GM23338 (cell line): Measurements from ENCODE around the gene CRACR2A. TPM values are rescaled to one million over a fixed set of nuclear protein-coding genes. Genes with fewer than 3 reads are reported as not detected.

Source experiments
- ATAC-seq: fragments of 200-7000 bp; cut with Tn5 transposase; 3 replicates; pipeline ENCODE4 v1.9.1; 2020
- DNase-seq: peaks from one replicate; pipeline ENCODE4 v3.0.0-alpha.2; 2015; ENCODE audit warnings: low spot score
- H2AFZ ChIP-seq: fragments of 200-600 bp; sonication (generic); 2 replicates; pipeline ENCODE4 v1.8.0; 2016; ENCODE audit warnings: antibody characterized with exemption, mild to moderate bottlenecking, moderate library complexity
- H3F3A ChIP-seq: fragments of 200-600 bp; sonication (generic); replicated peaks from 2 replicates; pipeline ENCODE4 v1.8.0; 2017; ENCODE audit warnings: antibody characterized with exemption, mixed run types, low read depth
- H3K27ac ChIP-seq: fragments of 200-600 bp; sonication (generic); 2 replicates; pipeline ENCODE4 v1.6.1; 2016; ENCODE audit warnings: low read depth
- H3K27me3 ChIP-seq: fragments of 200-600 bp; sonication (generic); 2 replicates; pipeline ENCODE4 v1.8.0; 2016; ENCODE audit warnings: mild to moderate bottlenecking, mixed run types, moderate library complexity; ENCODE audit not compliant: insufficient read depth
- H3K36me3 ChIP-seq: fragments of 200-600 bp; sonication (generic); 2 replicates; pipeline ENCODE4 v1.8.0; 2016; ENCODE audit warnings: mild to moderate bottlenecking; ENCODE audit not compliant: insufficient read depth
- H3K4me1 ChIP-seq: fragments of 200-600 bp; sonication (generic); 2 replicates; pipeline ENCODE4 v1.8.0; 2016; ENCODE audit warnings: mild to moderate bottlenecking, moderate library complexity; ENCODE audit not compliant: insufficient read depth
- H3K4me2 ChIP-seq: fragments of 200-600 bp; sonication (generic); 2 replicates; pipeline ENCODE4 v1.7.1; 2017; ENCODE audit warnings: mixed run types
- H3K4me3 ChIP-seq: fragments of 200-600 bp; sonication (generic); 2 replicates; pipeline ENCODE4 v1.6.1; 2016; ENCODE audit warnings: mixed run types
- H3K79me2 ChIP-seq: fragments of 200-600 bp; sonication (generic); replicated peaks from 2 replicates; pipeline ENCODE4 v1.8.0; 2017; ENCODE audit warnings: mild to moderate bottlenecking; ENCODE audit not compliant: insufficient read depth
- H3K9me2 ChIP-seq: fragments of 200-600 bp; sonication (generic); 2 replicates; pipeline ENCODE4 v1.8.0; 2017; ENCODE audit not compliant: insufficient read depth
- H4K20me1 ChIP-seq: fragments of 200-600 bp; sonication (generic); replicated peaks from 2 replicates; pipeline ENCODE4 v1.8.0; 2017; ENCODE audit warnings: mild to moderate bottlenecking; ENCODE audit not compliant: insufficient read depth
- H3K27ac Mint-ChIP-seq: 2 replicates; pipeline ENCODE4 v1.8.0; 2020; ENCODE audit warnings: inconsistent platforms, mild to moderate bottlenecking, moderate library complexity, mixed read lengths
- H3K27me3 Mint-ChIP-seq: 3 replicates; pipeline ENCODE4 v1.8.0; 2022; ENCODE audit warnings: low read depth, mild to moderate bottlenecking, moderate library complexity, mixed read lengths, inconsistent platforms; ENCODE audit not compliant: insufficient read depth, poor library complexity
- H3K36me3 Mint-ChIP-seq: 3 replicates; pipeline ENCODE4 v1.8.0; 2021; ENCODE audit warnings: low read depth, mild to moderate bottlenecking, inconsistent platforms, moderate library complexity, mixed read lengths
- H3K4me1 Mint-ChIP-seq: 3 replicates; pipeline ENCODE4 v1.8.0; 2020; ENCODE audit warnings: mild to moderate bottlenecking, inconsistent platforms, mixed read lengths
- H3K4me3 Mint-ChIP-seq: 3 replicates; pipeline ENCODE4 v1.8.0; 2021; ENCODE audit warnings: moderate library complexity, mild to moderate bottlenecking, inconsistent platforms, mixed read lengths
- H3K9me3 Mint-ChIP-seq: 3 replicates; pipeline ENCODE4 v1.8.0; 2020; ENCODE audit warnings: moderate library complexity, mild to moderate bottlenecking, inconsistent platforms, mixed read lengths
- CREB1 ChIP-seq: fragments of 250-450 bp; sonication (Bioruptor Pico); IDR thresholded peaks from 2 replicates; pipeline ENCODE4 v1.5.0; 2020; ENCODE audit warnings: low read depth, mild to moderate bottlenecking, moderate library complexity
- EZH2 ChIP-seq: fragments of 200-600 bp; sonication (generic); IDR thresholded peaks from one replicate; pipeline ENCODE4 v1.8.0; 2017; ENCODE audit warnings: antibody characterized with exemption, mild to moderate bottlenecking, low read depth; ENCODE audit not compliant: unreplicated experiment
- EZH2phosphoT487 ChIP-seq: fragments of 200-600 bp; sonication (generic); IDR thresholded peaks from one replicate; pipeline ENCODE4 v1.8.1; 2018; ENCODE audit warnings: antibody characterized with exemption; ENCODE audit not compliant: unreplicated experiment
- JUNB ChIP-seq: IDR thresholded peaks from one replicate; pipeline ENCODE4 v1.6.1; 2016; ENCODE audit warnings: antibody characterized with exemption; ENCODE audit not compliant: unreplicated experiment
- NANOG ChIP-seq: IDR thresholded peaks from 2 replicates; pipeline ENCODE4 v1.6.1; 2016; ENCODE audit warnings: antibody characterized with exemption, borderline replicate concordance
- POLR2AphosphoS5 ChIP-seq: IDR thresholded peaks from 2 replicates; pipeline ENCODE4 v1.6.1; 2016; ENCODE audit warnings: antibody characterized with exemption, low read depth
- REST ChIP-seq: IDR thresholded peaks from one replicate; pipeline ENCODE4 v1.6.1; 2018; ENCODE audit warnings: antibody characterized with exemption; ENCODE audit not compliant: unreplicated experiment
- STAT1 ChIP-seq: IDR thresholded peaks from one replicate; pipeline ENCODE4 v1.6.1; 2016; ENCODE audit warnings: antibody characterized with exemption; ENCODE audit not compliant: unreplicated experiment
- ZNF114 ChIP-seq: fragments of 250-450 bp; sonication (Bioruptor Pico); IDR thresholded peaks from 2 replicates; pipeline ENCODE4 v1.5.0; 2020; ENCODE audit warnings: mild to moderate bottlenecking, moderate library complexity
- ZNF331 ChIP-seq: fragments of 250-450 bp; sonication (Bioruptor Pico); IDR thresholded peaks from 2 replicates; pipeline ENCODE4 v1.5.0; 2020; ENCODE audit warnings: low read depth, mild to moderate bottlenecking, moderate library complexity
- polyA plus RNA-seq: library from polyadenylated mRNA; unstranded; fragments of >200 nt; fragmentation: Nextera tagmentation; extraction: Ambion mirVana; gene quantifications from 2 replicates; pipeline ENCODE4 v1.2.1, GENCODE V29; 2016
- total RNA-seq: library from RNA; depleted of rRNA; stranded (reverse); fragments of >200 nt; shearing (Covaris generic); gene quantifications from 2 replicates; pipeline ENCODE4 v1.2.3, GENCODE V29; 2014
- TF ChIP-seq, protein P1 (sequence below): fragments of 250-450 bp; sonication (Bioruptor Pico); IDR thresholded peaks from 2 replicates; pipeline ENCODE4 v1.5.0; 2020; ENCODE audit warnings: mild to moderate bottlenecking, moderate library complexity
- TF ChIP-seq, protein P2 (sequence below): IDR thresholded peaks from 2 replicates; pipeline ENCODE4 v1.6.1; 2016; ENCODE audit warnings: antibody characterized with exemption
- TF ChIP-seq, protein P3 (sequence below), 2 experiments: fragments of 200-600 bp in 1 of 2; sonication (generic) in 1 of 2; conservative IDR thresholded peaks; 2 replicates each; pipeline versions ENCODE4 v1.5.1 to v1.6.1; 2016 to 2017; ENCODE audit warnings: antibody characterized with exemption in 2 of 2, low read depth in 2 of 2, mild to moderate bottlenecking in 2 of 2, moderate library complexity in 1 of 2

The CRACR2A gene
- total and polyA plus RNA-seq, 2 experiments from 2014 or later = 1.5 to 3.0 TPM

- TF ChIP-seq CREB1 (no peak), EZH2 (no peak), REST (no peak), ZNF114 (CRISPR knock-in tag) (no peak), POLR2AphosphoS5 (no peak), EZH2phosphoT487 (no peak), STAT1 (no peak), ZNF331 (CRISPR knock-in tag) (no peak), NANOG (no peak), JUNB (no peak)
- TF ChIP-seq, protein P1, sequence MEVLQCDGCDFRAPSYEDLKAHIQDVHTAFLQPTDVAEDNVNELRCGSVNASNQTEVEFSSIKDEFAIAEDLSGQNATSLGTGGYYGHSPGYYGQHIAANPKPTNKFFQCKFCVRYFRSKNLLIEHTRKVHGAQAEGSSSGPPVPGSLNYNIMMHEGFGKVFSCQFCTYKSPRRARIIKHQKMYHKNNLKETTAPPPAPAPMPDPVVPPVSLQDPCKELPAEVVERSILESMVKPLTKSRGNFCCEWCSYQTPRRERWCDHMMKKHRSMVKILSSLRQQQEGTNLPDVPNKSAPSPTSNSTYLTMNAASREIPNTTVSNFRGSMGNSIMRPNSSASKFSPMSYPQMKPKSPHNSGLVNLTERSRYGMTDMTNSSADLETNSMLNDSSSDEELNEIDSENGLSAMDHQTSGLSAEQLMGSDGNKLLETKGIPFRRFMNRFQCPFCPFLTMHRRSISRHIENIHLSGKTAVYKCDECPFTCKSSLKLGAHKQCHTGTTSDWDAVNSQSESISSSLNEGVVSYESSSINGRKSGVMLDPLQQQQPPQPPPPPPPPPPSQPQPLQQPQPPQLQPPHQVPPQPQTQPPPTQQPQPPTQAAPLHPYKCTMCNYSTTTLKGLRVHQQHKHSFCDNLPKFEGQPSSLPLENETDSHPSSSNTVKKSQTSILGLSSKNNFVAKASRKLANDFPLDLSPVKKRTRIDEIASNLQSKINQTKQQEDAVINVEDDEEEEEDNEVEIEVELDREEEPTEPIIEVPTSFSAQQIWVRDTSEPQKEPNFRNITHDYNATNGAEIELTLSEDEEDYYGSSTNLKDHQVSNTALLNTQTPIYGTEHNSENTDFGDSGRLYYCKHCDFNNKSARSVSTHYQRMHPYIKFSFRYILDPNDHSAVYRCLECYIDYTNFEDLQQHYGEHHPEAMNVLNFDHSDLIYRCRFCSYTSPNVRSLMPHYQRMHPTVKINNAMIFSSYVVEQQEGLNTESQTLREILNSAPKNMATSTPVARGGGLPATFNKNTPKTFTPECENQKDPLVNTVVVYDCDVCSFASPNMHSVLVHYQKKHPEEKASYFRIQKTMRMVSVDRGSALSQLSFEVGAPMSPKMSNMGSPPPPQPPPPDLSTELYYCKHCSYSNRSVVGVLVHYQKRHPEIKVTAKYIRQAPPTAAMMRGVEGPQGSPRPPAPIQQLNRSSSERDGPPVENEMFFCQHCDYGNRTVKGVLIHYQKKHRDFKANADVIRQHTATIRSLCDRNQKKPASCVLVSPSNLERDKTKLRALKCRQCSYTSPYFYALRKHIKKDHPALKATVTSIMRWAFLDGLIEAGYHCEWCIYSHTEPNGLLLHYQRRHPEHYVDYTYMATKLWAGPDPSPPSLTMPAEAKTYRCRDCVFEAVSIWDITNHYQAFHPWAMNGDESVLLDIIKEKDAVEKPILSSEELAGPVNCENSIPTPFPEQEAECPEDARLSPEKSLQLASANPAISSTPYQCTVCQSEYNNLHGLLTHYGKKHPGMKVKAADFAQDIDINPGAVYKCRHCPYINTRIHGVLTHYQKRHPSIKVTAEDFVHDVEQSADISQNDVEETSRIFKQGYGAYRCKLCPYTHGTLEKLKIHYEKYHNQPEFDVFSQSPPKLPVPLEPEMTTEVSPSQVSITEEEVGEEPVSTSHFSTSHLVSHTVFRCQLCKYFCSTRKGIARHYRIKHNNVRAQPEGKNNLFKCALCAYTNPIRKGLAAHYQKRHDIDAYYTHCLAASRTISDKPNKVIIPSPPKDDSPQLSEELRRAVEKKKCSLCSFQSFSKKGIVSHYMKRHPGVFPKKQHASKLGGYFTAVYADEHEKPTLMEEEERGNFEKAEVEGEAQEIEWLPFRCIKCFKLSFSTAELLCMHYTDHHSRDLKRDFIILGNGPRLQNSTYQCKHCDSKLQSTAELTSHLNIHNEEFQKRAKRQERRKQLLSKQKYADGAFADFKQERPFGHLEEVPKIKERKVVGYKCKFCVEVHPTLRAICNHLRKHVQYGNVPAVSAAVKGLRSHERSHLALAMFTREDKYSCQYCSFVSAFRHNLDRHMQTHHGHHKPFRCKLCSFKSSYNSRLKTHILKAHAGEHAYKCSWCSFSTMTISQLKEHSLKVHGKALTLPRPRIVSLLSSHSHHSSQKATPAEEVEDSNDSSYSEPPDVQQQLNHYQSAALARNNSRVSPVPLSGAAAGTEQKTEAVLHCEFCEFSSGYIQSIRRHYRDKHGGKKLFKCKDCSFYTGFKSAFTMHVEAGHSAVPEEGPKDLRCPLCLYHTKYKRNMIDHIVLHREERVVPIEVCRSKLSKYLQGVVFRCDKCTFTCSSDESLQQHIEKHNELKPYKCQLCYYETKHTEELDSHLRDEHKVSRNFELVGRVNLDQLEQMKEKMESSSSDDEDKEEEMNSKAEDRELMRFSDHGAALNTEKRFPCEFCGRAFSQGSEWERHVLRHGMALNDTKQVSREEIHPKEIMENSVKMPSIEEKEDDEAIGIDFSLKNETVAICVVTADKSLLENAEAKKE = no peak
- TF ChIP-seq, protein P2, sequence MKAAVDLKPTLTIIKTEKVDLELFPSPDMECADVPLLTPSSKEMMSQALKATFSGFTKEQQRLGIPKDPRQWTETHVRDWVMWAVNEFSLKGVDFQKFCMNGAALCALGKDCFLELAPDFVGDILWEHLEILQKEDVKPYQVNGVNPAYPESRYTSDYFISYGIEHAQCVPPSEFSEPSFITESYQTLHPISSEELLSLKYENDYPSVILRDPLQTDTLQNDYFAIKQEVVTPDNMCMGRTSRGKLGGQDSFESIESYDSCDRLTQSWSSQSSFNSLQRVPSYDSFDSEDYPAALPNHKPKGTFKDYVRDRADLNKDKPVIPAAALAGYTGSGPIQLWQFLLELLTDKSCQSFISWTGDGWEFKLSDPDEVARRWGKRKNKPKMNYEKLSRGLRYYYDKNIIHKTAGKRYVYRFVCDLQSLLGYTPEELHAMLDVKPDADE = no peak
- TF ChIP-seq, protein P3, sequence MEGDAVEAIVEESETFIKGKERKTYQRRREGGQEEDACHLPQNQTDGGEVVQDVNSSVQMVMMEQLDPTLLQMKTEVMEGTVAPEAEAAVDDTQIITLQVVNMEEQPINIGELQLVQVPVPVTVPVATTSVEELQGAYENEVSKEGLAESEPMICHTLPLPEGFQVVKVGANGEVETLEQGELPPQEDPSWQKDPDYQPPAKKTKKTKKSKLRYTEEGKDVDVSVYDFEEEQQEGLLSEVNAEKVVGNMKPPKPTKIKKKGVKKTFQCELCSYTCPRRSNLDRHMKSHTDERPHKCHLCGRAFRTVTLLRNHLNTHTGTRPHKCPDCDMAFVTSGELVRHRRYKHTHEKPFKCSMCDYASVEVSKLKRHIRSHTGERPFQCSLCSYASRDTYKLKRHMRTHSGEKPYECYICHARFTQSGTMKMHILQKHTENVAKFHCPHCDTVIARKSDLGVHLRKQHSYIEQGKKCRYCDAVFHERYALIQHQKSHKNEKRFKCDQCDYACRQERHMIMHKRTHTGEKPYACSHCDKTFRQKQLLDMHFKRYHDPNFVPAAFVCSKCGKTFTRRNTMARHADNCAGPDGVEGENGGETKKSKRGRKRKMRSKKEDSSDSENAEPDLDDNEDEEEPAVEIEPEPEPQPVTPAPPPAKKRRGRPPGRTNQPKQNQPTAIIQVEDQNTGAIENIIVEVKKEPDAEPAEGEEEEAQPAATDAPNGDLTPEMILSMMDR (conservative IDR thresholded peaks at IDR 0.05; ENCODE audit: low read depth in 2 of 2) = no peak
- peaks cover 2% of the 10 kb centered on the region; the same call in 2 of the 3 replicates for H3K9me3 Mint-ChIP-seq
- Histone ChIP-seq H3K4me2 (no peak overlapping the region), H3K9me2 (peaks cover 12% of the 10 kb centered on the region; the same call in 1 of the 2 replicates), H2AFZ (no peak overlapping the region), H3K36me3 (no peaks in the 10 kb centered on the region), H3K79me2 (no peaks in the 10 kb centered on the region), H3K27me3 (no peaks in the 10 kb centered on the region), H3F3A (no peaks in the 10 kb centered on the region), H3K27ac (no peak overlapping the region), H3K4me1 (no peaks in the 10 kb centered on the region), H3K4me3 (no peak overlapping the region), H4K20me1 (0 out of 2 replicates have a peak, but pooled peaks cover 5% of the 10 kb centered on the region)
- no peak overlapping the region for H3K27ac Mint-ChIP-seq
- peaks cover 12% of the 10 kb centered on the region for H3K27me3 Mint-ChIP-seq
- no peak overlapping the region for H3K4me3 Mint-ChIP-seq
- H3K36me3 Mint-ChIP-seq = no peaks in the 10 kb centered on the region
- ATAC-seq (no peak), DNase-seq (no peak)
- no peaks in the 10 kb centered on the region for H3K4me1 Mint-ChIP-seq
Observed at GRCh38 chr12:3741882-3742672, 10.8 kb downstream of the CRACR2A start.
